ENCODE measurements around the gene PRKN.

The PRKN gene

DNA sequence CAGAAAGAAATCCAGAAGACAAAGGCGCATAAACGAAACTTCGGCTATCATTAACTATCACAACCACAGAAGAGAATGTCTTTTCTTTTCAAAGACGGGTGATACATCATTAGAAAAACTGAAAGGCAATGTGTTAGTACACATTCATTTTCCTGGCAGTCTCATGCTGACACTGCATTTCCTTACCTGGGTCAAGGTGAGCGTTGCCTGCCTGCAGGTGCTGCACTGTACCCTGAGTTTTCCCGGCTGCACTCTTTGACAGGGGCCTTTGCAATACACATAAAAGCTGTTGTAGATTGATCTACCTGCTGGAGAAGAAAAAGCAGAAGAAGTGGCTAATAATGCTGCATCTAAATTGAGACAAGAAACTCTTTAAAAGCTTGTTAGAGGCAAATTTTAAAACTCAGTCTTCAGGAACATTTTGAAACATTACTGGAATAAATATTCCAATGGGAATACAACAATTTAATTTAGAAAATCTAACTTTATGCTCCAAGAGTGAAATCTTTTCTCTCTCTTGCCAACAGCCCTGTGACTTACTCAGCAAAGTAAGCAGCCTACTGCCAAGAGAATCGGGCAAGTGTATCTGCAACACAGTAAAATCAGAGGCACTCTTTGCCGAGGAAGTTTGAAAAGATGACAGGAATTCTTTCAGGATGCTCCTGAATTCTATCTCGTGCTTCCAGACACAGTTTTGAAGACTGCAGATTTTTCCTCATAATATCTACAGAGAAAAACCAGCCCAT lies 526.4 kb downstream of the PRKN start:
- TF ChIP-seq, protein P1, sequence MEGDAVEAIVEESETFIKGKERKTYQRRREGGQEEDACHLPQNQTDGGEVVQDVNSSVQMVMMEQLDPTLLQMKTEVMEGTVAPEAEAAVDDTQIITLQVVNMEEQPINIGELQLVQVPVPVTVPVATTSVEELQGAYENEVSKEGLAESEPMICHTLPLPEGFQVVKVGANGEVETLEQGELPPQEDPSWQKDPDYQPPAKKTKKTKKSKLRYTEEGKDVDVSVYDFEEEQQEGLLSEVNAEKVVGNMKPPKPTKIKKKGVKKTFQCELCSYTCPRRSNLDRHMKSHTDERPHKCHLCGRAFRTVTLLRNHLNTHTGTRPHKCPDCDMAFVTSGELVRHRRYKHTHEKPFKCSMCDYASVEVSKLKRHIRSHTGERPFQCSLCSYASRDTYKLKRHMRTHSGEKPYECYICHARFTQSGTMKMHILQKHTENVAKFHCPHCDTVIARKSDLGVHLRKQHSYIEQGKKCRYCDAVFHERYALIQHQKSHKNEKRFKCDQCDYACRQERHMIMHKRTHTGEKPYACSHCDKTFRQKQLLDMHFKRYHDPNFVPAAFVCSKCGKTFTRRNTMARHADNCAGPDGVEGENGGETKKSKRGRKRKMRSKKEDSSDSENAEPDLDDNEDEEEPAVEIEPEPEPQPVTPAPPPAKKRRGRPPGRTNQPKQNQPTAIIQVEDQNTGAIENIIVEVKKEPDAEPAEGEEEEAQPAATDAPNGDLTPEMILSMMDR (conservative IDR thresholded peaks at IDR 0.05), result no peak
- no peak for TF ChIP-seq ZFX (IDR thresholded peaks at IDR 0.05)
- no peak overlapping the region for H3K27ac ChIP-seq

DNA sequence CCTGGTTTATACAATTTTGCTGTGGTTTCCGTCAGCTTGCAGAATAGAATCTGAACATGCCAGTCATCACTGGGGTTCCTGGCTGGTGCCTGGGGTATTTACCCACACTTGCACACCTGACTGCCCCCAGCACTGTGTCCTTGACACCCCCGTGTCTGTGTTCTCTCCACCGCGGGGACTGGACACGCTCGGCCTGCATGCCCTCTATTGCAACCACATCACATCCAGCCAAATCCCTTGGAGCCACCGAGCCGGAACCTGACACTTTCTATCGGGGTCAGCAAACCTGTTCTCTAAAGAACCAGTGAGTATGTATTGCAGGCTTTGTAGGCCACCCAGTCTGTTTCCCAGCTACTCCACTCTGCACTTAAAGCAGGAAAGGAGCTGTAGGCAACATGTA lies 527.5 kb downstream of the PRKN start:
- TF ChIP-seq, protein P1 (conservative IDR thresholded peaks at IDR 0.05), result no peak
- TF ChIP-seq ZFX (IDR thresholded peaks at IDR 0.05), result no peak
- no peak overlapping the region for H3K27ac ChIP-seq

DNA sequence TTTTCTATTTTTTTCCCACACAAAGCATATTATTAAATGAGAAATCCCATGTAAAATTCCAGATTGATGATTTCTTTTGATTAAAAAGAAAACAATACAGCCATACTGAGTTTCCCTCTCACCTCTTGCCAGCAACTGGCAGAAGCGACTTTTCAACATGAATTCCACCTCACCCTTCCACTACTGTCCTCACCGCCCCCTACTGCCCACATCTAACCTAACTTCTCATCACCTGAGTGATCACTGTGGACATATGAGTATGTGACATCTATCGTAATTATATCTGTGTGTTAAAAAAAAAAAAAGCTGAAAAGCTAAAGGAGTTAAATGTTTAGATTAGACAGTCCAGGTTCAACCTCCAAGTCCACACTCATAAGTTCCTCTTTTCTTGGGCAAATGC lies 528.6 kb downstream of the PRKN start:
- TF ChIP-seq ZFX (IDR thresholded peaks at IDR 0.05), result no peak
- TF ChIP-seq, protein P1 (conservative IDR thresholded peaks at IDR 0.05), result peak; percentile 30
- no peak overlapping the region for H3K27ac ChIP-seq

DNA sequence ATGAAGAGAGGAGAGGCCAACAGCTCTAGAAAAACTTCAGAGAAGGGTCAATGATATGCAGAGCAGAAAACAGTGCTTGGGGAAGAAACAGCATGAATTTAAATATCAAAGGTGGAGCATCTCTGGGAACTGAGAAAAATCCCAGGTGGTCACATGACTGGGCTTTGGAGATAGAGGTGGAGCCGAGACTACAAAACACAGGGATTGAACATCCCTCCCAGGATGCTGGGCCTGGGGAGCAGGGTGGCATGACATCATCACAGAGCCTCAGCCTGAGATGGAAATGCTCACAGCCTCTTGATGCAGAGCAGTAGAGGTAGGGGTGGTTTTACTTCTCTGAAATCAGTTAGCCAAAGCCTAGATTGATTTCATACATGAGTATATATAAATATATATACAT lies 529.5 kb downstream of the PRKN start:
- no peak overlapping the region for H3K27ac ChIP-seq
- TF ChIP-seq, protein P1 (conservative IDR thresholded peaks at IDR 0.05), result no peak
- TF ChIP-seq ZFX (IDR thresholded peaks at IDR 0.05), result no peak

DNA sequence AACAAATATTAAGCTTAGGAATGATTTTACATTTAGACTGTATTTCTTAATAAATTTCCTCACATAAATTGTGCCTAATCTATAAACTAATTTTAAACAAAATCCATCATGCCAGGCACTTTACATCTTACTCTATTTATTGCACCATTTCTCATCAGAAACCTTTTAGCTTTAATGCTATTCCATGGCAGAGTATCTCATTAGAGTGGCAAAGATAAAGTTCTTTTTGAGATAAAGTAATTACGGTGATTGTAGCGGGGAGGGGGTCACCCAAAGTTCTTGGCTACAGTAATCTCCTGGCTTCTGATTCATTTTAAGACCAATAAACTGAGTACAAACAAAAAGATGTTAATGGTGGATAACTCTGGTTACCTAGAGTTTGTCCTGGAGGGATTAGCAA lies 532.1 kb downstream of the PRKN start:
- TF ChIP-seq, protein P1 (conservative IDR thresholded peaks at IDR 0.05), result no peak
- TF ChIP-seq ZFX (IDR thresholded peaks at IDR 0.05), result no peak
- no peak overlapping the region for H3K27ac ChIP-seq

DNA sequence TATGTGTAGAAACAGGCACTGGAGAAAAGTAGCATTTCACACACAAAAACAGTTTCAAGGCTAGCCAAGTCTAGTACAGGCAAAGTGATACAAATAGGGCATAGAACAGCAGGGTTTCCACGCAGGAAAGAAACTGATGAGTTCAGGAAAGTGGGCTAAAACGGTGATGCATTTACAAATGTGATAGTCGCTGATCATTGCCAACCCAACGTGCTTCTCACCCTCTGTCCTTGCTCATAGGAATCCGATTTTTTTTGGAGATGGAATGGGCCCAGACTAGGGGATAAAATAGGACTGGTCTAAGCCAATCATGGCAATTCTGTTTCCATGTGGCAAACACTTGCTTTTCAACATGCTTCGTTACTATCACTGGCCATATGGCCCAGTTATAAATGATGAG lies 536.6 kb downstream of the PRKN start:
- TF ChIP-seq, protein P1 (conservative IDR thresholded peaks at IDR 0.05), result no peak
- TF ChIP-seq ZFX (IDR thresholded peaks at IDR 0.05), result no peak
- H3K27ac ChIP-seq, result no peak overlapping the region

DNA sequence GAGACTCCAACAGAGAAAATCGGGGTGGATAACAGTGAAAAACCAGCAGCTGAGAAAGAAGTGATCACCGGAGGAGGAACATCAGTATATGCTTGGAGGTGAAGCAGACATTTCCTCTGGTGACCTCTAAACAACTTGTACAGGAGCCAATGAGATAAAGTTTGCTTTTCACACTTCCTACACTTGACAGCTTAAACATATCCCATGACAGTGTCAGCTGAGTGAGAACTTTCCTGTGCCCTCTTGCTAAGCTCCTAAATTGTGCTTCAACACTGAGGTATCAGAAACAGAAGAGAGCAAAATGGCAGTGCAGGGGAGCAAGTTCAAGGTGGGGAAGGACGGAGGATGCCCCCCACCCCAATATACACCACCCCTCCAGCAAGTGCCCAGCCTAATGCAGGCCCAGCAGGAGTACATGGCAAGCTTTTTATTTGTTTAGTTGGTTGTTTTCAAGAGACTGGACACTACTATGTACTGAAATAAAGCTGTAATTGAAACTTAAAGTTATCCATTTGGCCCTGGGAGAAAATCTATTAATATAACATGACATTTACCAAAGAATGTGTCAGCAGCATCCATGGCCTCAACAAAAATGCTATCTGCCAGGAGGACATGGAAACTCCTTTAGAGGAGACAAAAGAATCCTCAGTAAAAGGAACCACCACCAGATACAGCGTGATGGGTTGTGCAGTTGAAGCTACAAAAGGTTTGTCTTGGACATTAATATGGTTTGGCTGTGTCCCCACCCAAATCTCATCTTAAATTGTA lies 540.2 kb downstream of the PRKN start:
- H3K27ac ChIP-seq, result no peak overlapping the region
- TF ChIP-seq ZFX (IDR thresholded peaks at IDR 0.05), result no peak
- TF ChIP-seq, protein P1 (conservative IDR thresholded peaks at IDR 0.05), result no peak

Measured in C4-2B (cell line).